Activated T-cell treated with anti-CD3 and anti-CD28 coated beads for 24 hours (primary cell): ENCODE results near the gene NUMA1.

Source experiments
- DNase-seq: peaks from one replicate; pipeline ENCODE4 v3.0.0-alpha.2; 2020; ENCODE audit warnings: low read depth

The NUMA1 gene

DNA sequence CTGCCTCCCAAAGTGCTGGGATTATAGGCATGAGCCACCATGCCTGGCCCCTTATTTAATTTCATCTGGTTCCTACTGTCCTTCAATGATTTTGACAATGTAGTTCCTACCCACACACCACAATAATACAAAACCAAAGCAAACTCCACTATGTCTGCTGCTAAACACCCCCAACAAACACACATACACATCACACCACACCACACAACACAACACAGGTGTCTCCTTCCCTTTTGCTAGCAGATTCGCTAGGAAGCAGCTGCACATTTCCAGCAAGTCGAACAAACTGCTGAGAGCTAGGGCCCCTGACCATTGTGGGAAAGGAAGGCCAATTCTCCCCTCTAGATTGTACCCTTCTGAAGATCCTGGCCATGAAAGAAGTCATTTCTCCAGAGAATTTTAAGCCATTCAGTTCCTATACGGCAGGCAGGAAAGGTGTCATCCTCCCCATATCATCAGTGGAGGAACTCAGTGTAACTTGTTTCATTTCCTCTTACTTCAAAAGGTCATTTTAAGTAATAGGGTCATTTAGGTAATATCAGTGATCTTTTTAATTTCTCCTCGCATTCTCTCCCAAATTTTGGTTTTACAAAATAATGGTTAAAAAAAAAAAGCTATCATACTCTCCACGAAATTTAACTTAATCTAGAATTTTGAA lies 18.5 kb downstream of the NUMA1 start:
- DNase-seq = no peak

DNA sequence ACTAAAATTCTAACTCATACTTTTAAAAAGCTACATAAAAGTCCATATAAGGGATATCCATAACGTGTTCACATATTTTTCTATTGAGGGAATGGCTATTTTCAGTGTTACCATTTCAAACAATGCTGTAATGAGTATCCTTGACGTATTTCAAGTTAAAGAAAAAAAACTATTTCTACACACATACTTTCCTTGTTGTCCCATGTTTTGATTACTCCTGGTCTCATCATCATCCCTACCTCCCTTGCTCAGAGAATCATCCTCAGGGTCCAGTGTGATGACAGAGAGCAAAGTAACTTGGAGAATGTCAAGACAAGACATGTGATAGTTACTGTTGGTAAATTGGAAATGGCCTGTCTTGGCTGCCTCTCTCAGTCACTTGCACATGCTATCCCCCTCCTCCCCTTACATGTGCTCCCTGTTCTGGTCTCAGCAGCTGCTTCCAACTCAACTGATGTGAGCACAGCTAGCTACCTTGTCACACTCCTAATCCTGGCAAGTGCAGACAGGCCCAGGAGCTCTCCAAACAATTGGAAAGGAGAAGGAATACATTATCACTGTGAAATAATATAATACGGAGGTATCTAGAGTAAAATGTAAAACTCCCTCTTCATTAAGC lies 21.8 kb downstream of the NUMA1 start:
- no peak for DNase-seq

DNA sequence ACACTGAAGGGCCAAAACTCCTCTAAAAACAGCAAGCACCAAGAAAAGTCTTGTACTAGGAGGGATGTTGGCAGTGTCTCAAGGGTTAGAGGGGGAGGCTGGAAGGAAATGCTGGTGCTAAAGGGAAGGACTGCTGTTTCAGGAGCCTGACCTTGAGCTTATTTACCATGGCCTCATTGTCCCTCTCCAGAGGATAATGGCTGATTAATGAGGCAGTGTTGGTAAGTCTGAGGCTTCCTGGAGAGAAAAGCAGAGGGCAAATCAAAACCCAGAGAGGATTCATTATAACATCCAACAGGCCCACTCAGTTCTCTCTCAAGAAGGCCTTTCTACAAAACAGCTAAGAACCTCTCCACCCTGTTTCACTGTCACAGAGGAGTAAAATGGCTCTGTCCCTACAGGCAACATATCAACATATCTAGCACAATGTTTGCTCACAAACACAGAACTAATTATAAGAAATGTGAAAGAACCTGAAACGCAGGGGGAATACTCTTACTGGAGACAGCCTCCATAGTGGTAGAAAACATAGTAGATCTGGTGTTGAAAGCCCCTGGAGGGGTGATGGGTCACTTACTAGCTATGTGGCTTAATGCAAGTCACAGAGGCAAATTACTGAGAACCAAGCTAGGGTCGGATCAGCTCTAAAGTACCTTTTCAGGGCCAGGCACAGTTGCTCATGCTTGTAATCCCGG lies 31.4 kb downstream of the NUMA1 start:
- no peak for DNase-seq

DNA sequence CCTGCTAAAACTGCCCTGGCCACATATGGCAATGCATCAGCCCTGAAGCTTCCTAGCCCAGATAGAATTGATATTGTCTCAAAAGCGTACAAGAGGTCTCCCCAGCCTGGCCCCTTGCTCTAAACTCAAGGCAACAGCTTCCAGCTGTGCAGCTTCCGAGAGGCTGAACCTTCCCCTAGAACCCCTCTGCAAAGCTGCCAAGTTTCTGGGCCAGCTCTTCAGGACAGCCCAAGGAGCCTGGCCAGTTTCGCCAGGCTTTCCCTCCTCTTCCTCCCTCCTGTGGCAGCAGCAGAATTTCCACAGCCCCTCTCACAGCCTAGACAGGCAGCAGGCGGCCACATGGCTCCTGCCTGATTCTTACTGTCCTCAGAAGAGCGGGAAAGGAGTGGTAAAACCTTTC lies 34.5 kb downstream of the NUMA1 start:
- DNase-seq = no peak

DNA sequence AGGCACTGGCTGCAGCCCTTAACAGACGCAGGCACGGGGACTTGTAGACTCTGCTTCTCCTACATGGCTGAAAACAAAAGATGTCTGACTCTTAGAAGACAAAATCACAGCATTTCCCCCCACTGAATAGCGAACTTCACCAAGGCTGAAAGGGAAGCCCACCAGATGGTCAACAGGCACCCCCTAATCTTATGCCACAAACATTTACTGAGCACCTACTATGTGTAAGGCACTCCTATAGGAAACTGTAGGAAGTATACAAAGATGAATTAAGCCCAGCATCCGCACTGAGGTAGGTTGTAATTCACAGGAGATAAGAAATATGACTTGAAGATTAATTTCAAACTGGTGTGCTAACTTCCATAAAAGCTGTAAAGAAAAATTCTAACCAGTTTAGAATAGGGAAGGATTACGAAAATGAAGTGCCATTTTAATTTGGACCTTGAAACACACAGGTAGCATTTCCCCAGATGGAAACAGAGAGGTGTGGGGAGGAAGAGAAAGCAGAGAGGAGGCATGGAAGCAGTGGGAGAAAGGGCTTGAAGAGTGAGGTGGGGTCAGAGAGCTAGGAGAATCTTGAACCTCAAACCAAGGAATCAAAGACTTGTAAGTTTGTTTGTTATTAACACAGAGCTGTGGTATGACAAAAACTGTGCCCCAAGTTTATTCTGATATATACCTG lies 38.1 kb downstream of the NUMA1 start:
- no peak for DNase-seq

DNA sequence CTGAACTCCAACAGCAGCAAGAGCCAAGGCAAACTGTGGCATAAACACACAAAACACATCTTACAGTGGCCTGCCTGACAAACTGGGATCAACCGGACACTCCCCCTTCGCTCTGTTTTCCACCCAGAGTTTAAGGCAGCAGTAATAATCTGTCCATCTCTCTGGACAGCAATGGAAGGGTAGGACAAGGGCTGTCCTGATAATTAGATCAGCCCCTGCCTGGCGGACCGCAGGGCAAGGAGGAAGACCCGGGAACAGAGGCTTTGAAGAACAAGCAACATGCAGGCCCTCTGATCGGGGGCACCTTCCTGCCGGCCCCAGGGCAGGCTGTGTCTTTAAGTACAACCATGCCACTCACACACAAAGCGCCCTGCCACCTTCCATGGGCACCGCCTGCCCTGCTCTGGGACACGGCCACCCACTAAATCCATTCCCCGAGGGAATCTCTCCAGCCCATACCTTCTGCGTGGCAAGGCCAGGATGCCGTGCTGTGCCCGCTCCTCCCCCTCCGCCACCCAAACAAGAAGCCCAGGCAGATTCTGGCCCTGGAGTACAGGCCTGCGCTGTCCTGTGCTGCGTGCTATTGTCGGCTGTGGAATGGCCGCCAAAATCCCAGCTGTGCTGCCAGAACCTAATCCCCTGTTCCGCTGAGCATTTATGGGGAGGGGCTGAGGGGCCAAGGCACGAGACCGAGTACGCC lies 38.8 kb downstream of the NUMA1 start:
- DNase-seq = peak; percentile 17

DNA sequence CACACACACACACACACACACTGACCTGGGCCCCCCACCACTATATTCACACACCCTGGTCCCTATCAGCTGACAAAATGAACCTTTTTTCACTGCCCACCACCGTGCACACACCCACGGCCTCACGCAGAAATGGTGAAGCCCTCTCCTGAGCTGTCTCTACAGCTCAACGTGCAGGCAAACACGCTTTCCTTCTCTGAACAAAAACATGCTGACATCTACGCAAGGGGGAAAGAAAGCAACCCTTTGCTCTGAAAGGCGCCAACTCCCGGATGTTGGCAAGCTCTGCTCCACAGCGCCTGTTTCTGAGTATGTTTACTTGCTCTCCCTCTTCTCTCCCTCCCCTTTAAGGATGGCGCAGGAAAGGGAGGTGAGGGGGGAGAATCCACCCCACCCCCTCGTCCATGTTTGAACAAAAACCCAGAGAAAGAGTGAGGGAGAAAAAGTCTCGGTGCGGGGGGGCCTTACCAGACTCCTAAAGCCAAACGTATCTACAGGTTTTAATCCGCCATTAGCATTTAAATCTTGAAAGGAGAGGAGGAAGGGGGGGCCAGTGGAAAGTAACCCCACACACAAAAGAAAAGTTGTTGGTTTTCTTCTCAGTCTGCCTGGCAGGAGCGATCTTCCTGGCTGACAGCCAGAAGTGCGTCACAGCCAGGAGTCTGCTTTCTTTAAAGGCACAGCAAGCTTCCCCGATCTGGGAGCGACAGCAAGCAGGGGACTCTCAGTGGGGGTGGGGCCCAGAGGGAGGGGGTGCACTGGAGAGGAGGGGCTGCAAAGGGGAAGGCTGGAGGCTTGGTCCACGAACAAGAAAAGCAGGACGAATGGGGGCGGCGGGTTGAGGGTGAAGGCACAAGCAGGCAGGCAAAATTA lies 39.6 kb downstream of the NUMA1 start:
- DNase-seq = peak; percentile 70

DNA sequence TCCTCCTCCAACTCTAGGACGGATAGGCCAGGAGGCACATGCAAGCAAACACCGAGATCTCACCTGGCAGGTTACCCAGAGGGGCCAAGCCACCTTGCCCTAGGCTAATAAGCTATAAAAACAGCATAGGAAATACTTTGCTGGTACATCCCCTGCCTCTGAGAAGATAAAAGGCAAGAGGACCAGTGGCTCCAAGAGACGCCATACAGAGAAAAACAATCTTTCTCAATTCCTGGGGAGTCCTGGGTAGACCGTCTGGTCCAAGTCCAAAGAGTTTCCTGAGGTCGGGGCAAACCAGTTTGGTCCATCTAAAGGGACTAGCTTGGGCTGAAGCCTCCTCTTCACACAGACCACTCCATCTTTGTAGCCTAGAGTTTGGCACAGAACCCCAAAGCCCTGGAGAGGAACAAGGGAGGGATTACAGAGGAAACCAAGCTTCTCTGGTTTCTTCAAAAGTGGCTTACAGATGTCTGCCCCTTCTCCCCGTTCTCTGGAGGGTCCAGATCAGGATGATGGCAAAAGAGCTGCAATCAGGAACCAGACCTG lies 40.4 kb downstream of the NUMA1 start:
- no peak for DNase-seq

DNA sequence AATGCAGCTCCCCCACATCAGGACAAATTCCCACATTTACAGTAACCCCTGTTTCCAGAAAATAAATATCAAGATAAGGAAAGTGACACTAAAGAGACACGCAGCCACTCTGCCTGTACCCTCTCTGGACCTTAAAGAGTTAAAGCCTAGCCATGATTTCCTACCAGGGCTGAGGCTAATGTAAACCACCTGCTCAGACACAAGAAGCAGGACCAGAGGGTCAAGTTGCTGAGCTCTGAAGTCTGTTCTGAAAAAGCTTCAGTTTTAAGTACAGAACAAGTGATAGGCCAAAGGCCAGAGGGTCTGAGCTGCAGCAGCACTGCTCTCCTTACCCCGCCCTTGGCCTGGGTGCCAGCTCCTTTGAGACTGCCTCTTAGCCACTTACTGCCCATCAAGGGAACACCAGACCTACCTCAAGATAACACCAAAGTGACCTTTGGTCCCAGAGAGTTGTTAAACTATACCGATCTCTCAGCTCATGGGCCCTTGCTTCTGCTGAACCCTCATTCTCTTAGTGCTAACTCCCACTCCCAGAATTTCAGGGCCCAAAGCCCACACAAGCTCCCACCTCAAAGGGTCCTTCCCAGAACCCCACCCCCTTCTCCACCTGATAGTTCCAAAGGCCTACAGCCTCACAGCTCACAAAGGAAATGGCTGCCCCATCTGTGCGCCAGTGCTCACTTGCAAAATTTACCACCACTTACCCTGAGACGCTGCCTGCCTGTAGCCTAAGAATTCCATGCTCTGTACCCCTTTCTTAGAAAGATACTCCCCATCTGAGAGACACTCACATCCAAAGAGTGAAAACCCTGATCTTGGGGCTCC lies 41.1 kb downstream of the NUMA1 start:
- DNase-seq = no peak

DNA sequence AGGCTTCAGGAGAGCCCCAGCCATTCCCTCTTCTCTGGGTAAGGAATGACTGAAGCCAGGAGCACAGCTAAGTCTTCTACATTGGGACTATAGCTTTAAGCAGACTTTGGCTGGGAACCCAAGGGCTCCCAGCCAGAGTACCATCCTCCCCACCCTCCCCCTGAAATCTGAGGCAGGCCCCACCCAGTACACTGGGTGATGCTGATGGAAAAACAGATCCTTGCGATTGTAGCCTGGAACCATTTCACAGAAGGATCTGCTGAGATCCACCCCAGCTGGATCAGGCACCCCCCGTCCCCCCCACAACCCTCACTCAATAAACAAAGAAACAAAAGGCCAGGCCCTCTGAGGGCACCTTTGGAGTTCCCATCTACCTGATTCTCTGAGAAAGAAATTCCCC lies 41.9 kb downstream of the NUMA1 start:
- DNase-seq = no peak

DNA sequence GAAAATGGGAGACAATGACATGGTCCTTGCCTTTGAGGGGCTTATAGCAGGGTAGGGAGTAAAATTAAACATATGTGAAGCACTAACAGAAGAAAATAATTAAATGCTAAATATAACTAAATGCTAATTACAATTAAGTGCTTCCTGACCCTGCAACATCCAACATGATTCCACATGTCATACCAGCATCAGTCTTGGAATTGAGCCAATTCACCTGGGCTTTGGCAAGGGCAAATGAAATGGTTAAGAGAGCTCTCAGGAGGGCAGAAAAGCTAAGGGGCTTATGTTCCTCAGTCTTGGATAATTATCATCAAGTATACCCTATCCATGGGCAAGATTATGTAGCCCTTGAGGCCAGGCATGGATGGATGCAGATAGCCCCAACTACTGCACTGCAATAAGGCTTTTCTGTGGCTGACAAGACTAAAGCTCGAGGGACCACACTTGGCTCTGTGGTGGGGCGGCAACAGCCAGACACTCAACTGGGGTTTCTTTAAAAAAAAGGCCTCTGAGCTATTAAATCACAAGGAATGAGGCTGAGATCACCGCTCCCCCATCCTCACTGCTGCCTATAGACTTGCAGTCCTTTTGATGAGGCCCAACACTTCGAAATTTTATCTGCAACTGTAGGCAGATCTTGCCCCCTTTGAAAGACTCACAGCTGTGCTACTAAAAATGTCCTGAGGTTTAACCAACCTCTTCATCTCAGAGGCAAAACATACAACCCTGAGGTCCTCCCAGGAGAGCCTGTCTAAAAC lies 42.6 kb downstream of the NUMA1 start:
- no peak for DNase-seq

DNA sequence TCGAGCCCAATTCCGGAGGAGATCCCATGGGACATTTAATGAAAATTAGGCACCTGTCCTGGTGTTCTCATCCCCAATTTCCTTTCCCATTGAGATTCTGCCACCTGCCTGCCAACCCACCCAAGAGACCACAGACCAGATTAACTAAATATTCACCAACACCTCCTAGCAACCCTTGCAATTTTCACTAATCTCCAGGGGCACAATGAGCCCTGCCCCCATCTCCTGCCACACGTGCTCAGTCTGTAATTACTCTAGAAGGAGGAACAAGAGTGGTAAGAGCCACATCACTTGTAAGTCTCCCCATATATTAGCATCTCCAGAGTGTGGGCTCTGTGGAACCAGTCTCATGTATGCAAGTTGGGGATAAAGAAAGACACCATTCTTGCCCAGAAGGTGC lies 43.7 kb downstream of the NUMA1 start:
- DNase-seq = no peak

DNA sequence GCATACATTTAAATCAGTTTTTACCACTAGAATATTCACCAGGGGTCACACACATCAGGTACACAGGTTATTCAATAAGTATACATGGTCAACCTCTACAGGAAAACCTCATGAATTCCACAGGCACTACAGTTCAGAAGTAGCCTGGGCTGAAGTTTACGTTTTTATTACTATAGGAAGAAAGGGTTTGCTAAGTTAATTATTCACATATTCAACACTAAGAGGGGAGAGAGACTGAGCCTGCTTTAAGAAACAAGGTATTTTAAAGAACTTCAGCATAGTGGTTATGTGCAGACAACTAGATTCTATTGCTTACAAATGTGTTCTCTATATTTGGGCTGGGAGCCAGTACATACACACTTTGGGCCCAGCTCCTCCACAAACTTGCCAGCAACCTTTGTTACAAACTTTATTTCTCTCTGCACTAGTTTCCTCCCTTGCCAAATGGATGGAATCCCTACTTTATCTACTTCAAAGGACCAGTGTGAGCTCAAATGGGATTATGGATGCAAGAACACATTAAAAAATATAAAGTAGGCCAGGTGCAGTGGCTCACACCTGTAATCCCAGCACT lies 49.8 kb downstream of the NUMA1 start:
- DNase-seq = no peak

DNA sequence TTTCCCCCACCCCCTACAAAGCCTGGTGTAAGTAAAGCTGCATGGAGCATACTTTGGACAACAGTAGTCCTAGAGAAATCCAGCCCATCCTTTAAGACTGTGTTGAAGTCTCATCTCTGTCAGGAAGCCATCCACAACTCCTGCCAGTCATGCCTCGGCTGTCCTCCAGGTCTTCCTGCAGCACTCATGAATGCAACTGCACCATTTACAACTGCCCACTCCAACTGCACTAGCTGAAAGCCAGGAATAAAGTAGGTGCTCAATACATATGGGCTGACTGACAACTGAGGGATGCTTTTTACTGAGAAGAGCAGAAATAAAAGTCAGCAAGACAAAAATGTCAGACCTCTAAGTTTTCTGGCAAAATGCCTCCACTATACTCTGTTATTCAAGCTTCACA lies 54.3 kb downstream of the NUMA1 start:
- no peak for DNase-seq

DNA sequence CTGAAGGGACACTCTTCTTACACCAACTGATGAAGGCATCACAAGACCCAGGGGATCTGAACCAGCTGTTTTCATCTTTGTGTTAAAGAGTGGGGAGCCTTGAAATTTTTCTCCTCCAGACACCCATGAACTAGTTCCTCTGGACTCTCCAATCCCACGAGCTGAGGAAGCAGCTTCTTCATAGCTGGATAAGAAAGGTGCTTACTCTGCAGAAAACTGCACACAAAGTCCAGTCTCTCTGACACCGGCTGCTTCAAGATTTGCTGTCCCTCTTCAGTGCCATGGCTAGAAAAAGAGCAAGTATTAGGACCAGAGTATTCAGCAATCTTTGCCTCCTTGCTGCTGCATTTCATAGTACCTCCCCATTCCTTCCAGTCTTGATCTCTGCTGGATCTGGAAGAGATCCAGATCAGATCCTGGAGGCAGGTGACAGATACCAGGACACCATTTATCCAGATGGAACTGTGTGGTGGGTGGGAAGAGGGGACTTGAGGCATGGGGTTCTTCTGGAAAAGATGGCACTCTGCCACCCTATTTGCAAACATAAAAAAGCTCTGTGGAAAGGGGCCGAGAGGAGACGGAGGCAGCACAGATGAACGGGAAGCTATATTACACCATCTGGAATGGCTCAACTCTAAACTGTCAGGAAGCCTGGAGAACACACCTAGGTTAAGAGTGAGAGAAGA lies 56.1 kb downstream of the NUMA1 start:
- no peak for DNase-seq

DNA sequence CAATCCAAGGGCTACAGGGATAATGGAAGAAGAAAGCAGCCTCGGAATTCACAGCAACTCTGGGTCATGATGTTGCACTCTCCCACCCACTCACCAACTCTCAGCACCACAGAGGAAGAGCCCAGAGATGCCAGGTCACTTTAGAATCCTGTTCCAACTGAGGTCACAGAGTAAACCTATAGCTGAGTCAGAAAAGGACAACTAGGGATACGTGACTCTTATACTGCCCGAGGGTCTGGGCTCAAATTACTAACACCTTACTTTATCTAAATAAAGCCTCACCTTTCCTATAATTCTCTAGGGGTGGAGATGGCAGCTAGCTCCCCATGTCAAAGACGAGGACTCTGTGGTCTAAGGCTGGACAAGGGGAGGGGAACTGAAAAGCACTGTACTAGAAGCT lies 57.0 kb downstream of the NUMA1 start:
- DNase-seq = no peak

DNA sequence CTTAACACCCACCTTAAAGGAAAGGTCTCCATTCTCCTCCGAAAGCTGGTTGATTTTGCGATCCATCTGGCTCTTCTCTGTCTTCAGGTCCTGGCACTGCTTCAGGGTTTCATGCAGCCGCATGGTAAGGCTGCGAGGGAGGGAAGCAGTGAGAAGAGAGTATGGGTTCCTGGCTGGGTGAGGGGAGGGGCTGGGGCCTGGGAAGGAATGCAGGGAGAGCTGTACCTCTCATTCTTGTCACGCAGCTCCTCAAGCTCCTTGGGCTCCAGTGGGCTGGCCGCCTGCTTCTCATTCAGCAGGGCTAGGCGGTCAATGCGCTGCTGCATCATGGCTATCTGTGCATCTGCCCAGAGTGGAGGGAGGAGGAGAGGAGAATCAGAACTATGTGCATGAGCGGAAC lies 62.2 kb downstream of the NUMA1 start:
- DNase-seq = no peak

DNA sequence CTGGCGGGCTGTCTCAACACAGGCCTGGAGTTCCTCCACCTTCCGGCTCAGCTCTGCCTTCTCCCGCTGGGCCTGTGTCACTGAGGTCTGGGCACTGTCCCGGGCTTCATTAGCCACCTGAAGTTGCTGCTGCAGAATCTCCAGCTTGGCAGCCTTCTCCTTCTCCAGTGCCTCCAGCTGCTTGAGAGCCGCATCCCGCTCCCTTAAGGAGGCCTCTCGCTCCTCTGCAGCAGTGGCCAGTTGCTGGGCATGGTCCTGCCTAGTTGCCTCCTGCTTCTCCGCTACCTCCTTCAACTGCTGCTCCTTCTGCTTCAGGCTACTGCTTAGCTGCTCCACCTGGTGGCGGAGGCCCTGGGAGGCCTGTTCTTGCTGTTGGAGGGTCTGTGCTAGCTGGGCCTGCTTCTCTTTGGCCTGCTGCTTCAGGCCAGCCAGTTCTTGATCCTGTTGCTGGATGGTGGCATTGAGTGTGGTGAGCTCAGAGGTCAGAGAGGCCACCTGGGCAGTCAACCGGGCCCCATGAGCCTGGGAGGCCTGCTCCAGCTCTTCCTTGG lies 64.8 kb downstream of the NUMA1 start:
- no peak for DNase-seq
